ENCODE data around the gene ANKRD1.

ANKRD1 gene

DNA sequence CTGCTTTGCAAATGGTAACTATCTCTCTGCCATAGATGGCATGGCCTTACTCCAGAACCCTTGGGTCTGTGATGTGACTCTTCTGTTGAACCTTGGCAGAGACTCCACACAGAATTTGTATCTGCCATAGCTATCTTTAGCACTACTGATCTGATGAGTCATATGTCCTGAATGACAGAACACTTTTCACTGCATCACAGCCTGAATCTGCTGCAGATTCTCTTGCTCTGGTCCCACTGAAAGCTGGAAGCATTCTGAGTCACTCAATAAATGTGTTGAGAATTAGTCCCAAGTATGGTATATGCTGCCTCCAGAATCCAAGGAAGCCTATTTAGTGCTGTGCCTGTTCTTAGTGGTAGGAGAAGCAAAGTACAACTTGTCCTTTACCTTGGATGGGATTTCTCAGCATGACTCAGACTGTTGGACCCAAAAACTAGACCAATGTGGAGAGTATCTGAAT, 39.5 kb upstream of the ANKRD1 start:
- DNase-seq = no peak
- H3K27ac ChIP-seq (ENCODE audit: low read length) = peak overlapping the region; percentile 53
- peak; percentile 56 for ATAC-seq (ENCODE audit: insufficient read depth, low read depth)
- peaks cover 25% of the 10 kb centered on the region for H3K4me1 ChIP-seq (ENCODE audit: insufficient read depth, low read length)
- H2AFZ ChIP-seq (ENCODE audit: low read depth, low read length) = no peak overlapping the region
- no peak overlapping the region for H3K4me3 ChIP-seq (ENCODE audit: low read depth in 1 of 2, low read length in 2 of 2)
- no peaks in the 10 kb centered on the region for H3K9me3 ChIP-seq (ENCODE audit: insufficient read depth, low read length, severe bottlenecking)
- H3K36me3 ChIP-seq (ENCODE audit: insufficient read depth, low read length) = peaks cover 54% of the 10 kb centered on the region
- H3K9ac ChIP-seq (ENCODE audit: low read depth, low read length) = no peak overlapping the region
- H3K27me3 ChIP-seq (ENCODE audit: insufficient read depth, low read length, poor library complexity) = no peaks in the 10 kb centered on the region
- H3K79me2 ChIP-seq (ENCODE audit: insufficient read depth, low read length) = peaks cover 47% of the 10 kb centered on the region
- no peak overlapping the region for H3K4me2 ChIP-seq (ENCODE audit: insufficient read depth, low read length)
- no peaks in the 10 kb centered on the region for H4K20me1 ChIP-seq (ENCODE audit: insufficient read depth, low read length)
- no peak for TF ChIP-seq EZH2 (IDR thresholded peaks at IDR 0.05; ENCODE audit: borderline replicate concordance, low read depth, low read length, severe bottlenecking)
- TF ChIP-seq, protein P1, sequence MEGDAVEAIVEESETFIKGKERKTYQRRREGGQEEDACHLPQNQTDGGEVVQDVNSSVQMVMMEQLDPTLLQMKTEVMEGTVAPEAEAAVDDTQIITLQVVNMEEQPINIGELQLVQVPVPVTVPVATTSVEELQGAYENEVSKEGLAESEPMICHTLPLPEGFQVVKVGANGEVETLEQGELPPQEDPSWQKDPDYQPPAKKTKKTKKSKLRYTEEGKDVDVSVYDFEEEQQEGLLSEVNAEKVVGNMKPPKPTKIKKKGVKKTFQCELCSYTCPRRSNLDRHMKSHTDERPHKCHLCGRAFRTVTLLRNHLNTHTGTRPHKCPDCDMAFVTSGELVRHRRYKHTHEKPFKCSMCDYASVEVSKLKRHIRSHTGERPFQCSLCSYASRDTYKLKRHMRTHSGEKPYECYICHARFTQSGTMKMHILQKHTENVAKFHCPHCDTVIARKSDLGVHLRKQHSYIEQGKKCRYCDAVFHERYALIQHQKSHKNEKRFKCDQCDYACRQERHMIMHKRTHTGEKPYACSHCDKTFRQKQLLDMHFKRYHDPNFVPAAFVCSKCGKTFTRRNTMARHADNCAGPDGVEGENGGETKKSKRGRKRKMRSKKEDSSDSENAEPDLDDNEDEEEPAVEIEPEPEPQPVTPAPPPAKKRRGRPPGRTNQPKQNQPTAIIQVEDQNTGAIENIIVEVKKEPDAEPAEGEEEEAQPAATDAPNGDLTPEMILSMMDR (IDR thresholded peaks at IDR 0.05; ENCODE audit: borderline replicate concordance, extremely low read depth, low read length, poor library complexity, severe bottlenecking) = no peak

- ATAC-seq (ENCODE audit: insufficient read depth, low read depth) (no peak), DNase-seq (no peak)
- Histone ChIP-seq H3K9me3 (ENCODE audit: insufficient read depth, low read length, severe bottlenecking) (no peaks in the 10 kb centered on the region), H3K4me3 (ENCODE audit: low read depth in 1 of 2, low read length in 2 of 2) (no peak overlapping the region), H3K27ac (ENCODE audit: low read length) (peak overlapping the region; percentile 53), H3K9ac (ENCODE audit: low read depth, low read length) (no peak overlapping the region), H3K27me3 (ENCODE audit: insufficient read depth, low read length, poor library complexity) (no peaks in the 10 kb centered on the region), H3K4me1 (ENCODE audit: insufficient read depth, low read length) (peaks cover 21% of the 10 kb centered on the region), H3K36me3 (ENCODE audit: insufficient read depth, low read length) (peaks cover 59% of the 10 kb centered on the region), H3K79me2 (ENCODE audit: insufficient read depth, low read length) (peaks cover 52% of the 10 kb centered on the region), H4K20me1 (ENCODE audit: insufficient read depth, low read length) (no peaks in the 10 kb centered on the region), H2AFZ (ENCODE audit: low read depth, low read length) (no peak overlapping the region), H3K4me2 (ENCODE audit: insufficient read depth, low read length) (no peak overlapping the region)
- no peak for TF ChIP-seq EZH2 (IDR thresholded peaks at IDR 0.05; ENCODE audit: borderline replicate concordance, low read depth, low read length, severe bottlenecking)
- TF ChIP-seq, protein P1 (IDR thresholded peaks at IDR 0.05; ENCODE audit: borderline replicate concordance, extremely low read depth, low read length, poor library complexity, severe bottlenecking) = no peak
Measured at GRCh38 chr10:90959826-90960225, 38.9 kb upstream of the ANKRD1 start.

DNA sequence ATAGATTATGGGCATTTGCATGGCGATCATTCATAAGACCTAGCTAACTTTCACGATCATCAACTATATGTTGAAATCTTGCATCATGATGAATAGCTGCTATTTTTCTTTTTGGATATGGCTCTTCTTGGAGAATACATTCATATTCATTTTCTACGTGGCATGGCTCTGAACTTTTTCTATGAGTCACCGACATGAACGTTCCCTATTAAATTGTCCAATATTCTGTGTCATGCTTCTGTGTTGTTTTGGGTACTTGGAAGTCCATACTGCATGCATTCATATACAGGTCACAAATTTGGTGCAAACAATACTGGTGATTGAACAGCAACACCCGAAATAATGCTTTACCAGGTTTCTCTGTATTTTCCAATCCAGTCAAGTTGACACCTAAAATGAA, 37.9 kb upstream of the ANKRD1 start:
- no peak overlapping the region for H2AFZ ChIP-seq (ENCODE audit: low read depth, low read length)
- H3K79me2 ChIP-seq (ENCODE audit: insufficient read depth, low read length) = peaks cover 58% of the 10 kb centered on the region
- ATAC-seq (ENCODE audit: insufficient read depth, low read depth) (no peak), DNase-seq (no peak)
- no peaks in the 10 kb centered on the region for H4K20me1 ChIP-seq (ENCODE audit: insufficient read depth, low read length)
- no peaks in the 10 kb centered on the region for H3K9me3 ChIP-seq (ENCODE audit: insufficient read depth, low read length, severe bottlenecking)
- TF ChIP-seq, protein P1 (IDR thresholded peaks at IDR 0.05; ENCODE audit: borderline replicate concordance, extremely low read depth, low read length, poor library complexity, severe bottlenecking) = no peak
- H3K36me3 ChIP-seq (ENCODE audit: insufficient read depth, low read length) = peaks cover 64% of the 10 kb centered on the region
- H3K4me3 ChIP-seq (ENCODE audit: low read depth in 1 of 2, low read length in 2 of 2) = no peak overlapping the region
- peaks cover 12% of the 10 kb centered on the region; the same call in 1 of the 2 replicates for H3K4me1 ChIP-seq (ENCODE audit: insufficient read depth, low read length)
- no peak overlapping the region for H3K27ac ChIP-seq (ENCODE audit: low read length)
- no peak overlapping the region for H3K9ac ChIP-seq (ENCODE audit: low read depth, low read length)
- H3K27me3 ChIP-seq (ENCODE audit: insufficient read depth, low read length, poor library complexity) = no peaks in the 10 kb centered on the region
- no peak overlapping the region for H3K4me2 ChIP-seq (ENCODE audit: insufficient read depth, low read length)
